Panc1 (cell line): ENCODE measurements around the gene CSKMT. TPM values are rescaled to one million over a fixed set of nuclear protein-coding genes. Genes with fewer than 3 reads are reported as not detected.

Experiments
- ATAC-seq: fragments of 200-7000 bp; cut with Tn5 transposase; 2 replicates; pipeline ENCODE4 v1.9.1; 2020; ENCODE audit warnings: mild to moderate bottlenecking, moderate library complexity
- BruUV-seq: library from RNA; stranded (reverse); fragments of 400-500 nt; replicated peaks from 2 replicates; lab custom pipeline; 2021; lab: Mats Ljungman, UMichigan
- CTCF ChIA-PET: fragments of 300-600 bp; sonication (Branson Sonifier 250); formaldehyde crosslinking; loops from one replicate; lab custom pipeline; 2022; ENCODE audit warnings: antibody characterized with exemption; lab: Charles Lee
- POLR2A ChIA-PET: fragments of 300-600 bp; sonication (Branson Sonifier 250); formaldehyde crosslinking; loops from one replicate; lab custom pipeline; 2022; ENCODE audit warnings: antibody characterized with exemption; lab: Charles Lee
- DNase-seq: peaks from one replicate; pipeline ENCODE4 v3.0.0-alpha.2; 2010; ENCODE audit warnings: low read depth, low spot score
- H3K27ac ChIP-seq: 2 replicates; pipeline ENCODE4 v1.5.1; 2011; ENCODE audit warnings: mild to moderate bottlenecking, low read length, inconsistent platforms
- H3K27me3 ChIP-seq: fragments of 200-500 bp; sonication (Bioruptor generic); 2 replicates; pipeline ENCODE4 v1.6.0; 2014; ENCODE audit warnings: low read length, inconsistent platforms; ENCODE audit not compliant: control insufficient read depth, insufficient read depth
- H3K36me3 ChIP-seq: fragments of 200-500 bp; sonication (Bioruptor generic); 2 replicates; pipeline ENCODE4 v1.5.1; 2014; ENCODE audit warnings: inconsistent platforms, mild to moderate bottlenecking, low read length, moderate library complexity; ENCODE audit not compliant: control insufficient read depth, insufficient read depth
- H3K4me1 ChIP-seq: 2 replicates; pipeline ENCODE4 v1.5.1; 2011; ENCODE audit warnings: inconsistent platforms, mild to moderate bottlenecking, low read length, moderate library complexity; ENCODE audit not compliant: control insufficient read depth, insufficient read depth
- H3K4me3 ChIP-seq, 2 experiments: 2 replicates each; pipeline ENCODE4 v1.5.1; 2011 to 2012; ENCODE audit warnings: low read depth in 2 of 2, low read length in 2 of 2, mild to moderate bottlenecking in 2 of 2, inconsistent platforms in 1 of 2, moderate library complexity in 1 of 2
- H3K9me3 ChIP-seq: fragments of 200-500 bp; sonication (Bioruptor generic); 2 replicates; pipeline ENCODE4 v1.5.1; 2014; ENCODE audit warnings: low read depth, mild to moderate bottlenecking, inconsistent platforms, low read length, moderate library complexity; ENCODE audit not compliant: control insufficient read depth, insufficient read depth
- POLR2AphosphoS5 ChIP-seq: IDR thresholded peaks from 2 replicates; pipeline ENCODE4 v1.6.1; 2012; ENCODE audit warnings: mild to moderate bottlenecking, low read depth, low read length, moderate library complexity
- REST ChIP-seq, 2 experiments: IDR thresholded peaks; 2 replicates each; pipeline ENCODE4 v1.6.1; 2011 to 2012; ENCODE audit warnings: low read depth in 2 of 2, control low read depth in 1 of 2, low read length in 1 of 2, mild to moderate bottlenecking in 1 of 2, moderate library complexity in 1 of 2; ENCODE audit not compliant: insufficient read depth in 1 of 2
- SIN3A ChIP-seq: IDR thresholded peaks from 2 replicates; pipeline ENCODE4 v1.6.1; 2012; ENCODE audit warnings: low read depth, mild to moderate bottlenecking, low read length, moderate library complexity, borderline replicate concordance; ENCODE audit not compliant: insufficient read depth
- TCF7L2 ChIP-seq: IDR thresholded peaks from 2 replicates; pipeline ENCODE4 v1.6.1; 2011; ENCODE audit warnings: mild to moderate bottlenecking, low read depth, low read length, inconsistent platforms
- in situ Hi-C: cut with HindIII; loops from 2 replicates; pipeline ENCODE4 v1.10.0; 2016; ENCODE audit warnings: low sequenced_read_pairs, low pct_unique_long_range_greater_than_20kb
- intact Hi-C: fragments of 100-400 bp; cut with micrococcal nuclease; formaldehyde crosslinking; loops from one replicate; pipeline ENCODE4 v1.10.0; 2022; ENCODE audit not compliant: unreplicated experiment
- total RNA-seq: library from RNA; stranded (reverse); gene quantifications from one replicate; pipeline ENCODE4 v1.2.1, GENCODE V29; 2021; ENCODE audit not compliant: unreplicated experiment
- TF ChIP-seq, protein P1 (sequence below): fragments of 450-650 bp; IDR thresholded peaks from 2 replicates; pipeline ENCODE4 v1.5.1; 2017; ENCODE audit warnings: mild to moderate bottlenecking

Gene CSKMT
- total RNA-seq, 1 experiment from 2014 or later = 36.9 TPM

DNA sequence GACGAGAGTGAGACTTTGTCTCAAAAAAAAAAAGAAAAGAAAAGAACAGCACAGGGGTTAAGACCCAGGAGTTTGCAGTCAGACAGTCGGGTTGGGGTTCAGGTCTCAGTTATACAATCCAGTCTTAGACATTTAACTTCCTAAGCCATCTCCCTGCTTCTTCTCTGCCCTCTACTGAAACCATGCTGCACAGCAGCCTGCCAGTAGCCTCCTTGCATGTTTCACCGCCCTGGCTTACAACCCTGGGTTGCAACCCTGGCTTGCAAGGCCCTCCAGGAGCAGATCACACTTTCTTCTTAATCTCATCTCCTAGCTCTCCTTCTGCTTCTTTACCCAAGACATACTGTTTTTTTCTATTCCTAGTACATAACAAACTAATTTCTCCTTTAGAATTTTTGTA lies 37.4 kb upstream of the CSKMT start:
- ATAC-seq (peak; percentile 41; the same call in 1 of the 2 replicates), DNase-seq (no peak)

GRCh38 chr11:62632492-62632891 lies 32.6 kb upstream of the CSKMT start:
- Histone ChIP-seq H3K4me3 (no peak overlapping the region), H3K27ac (no peak overlapping the region), H3K4me1 (no peaks in the 10 kb centered on the region), H3K36me3 (peaks cover 31% of the 10 kb centered on the region), H3K9me3 (no peaks in the 10 kb centered on the region), H3K27me3 (no peaks in the 10 kb centered on the region)
- POLR2A ChIA-PET = no interaction called here
- TF ChIP-seq, protein P1, sequence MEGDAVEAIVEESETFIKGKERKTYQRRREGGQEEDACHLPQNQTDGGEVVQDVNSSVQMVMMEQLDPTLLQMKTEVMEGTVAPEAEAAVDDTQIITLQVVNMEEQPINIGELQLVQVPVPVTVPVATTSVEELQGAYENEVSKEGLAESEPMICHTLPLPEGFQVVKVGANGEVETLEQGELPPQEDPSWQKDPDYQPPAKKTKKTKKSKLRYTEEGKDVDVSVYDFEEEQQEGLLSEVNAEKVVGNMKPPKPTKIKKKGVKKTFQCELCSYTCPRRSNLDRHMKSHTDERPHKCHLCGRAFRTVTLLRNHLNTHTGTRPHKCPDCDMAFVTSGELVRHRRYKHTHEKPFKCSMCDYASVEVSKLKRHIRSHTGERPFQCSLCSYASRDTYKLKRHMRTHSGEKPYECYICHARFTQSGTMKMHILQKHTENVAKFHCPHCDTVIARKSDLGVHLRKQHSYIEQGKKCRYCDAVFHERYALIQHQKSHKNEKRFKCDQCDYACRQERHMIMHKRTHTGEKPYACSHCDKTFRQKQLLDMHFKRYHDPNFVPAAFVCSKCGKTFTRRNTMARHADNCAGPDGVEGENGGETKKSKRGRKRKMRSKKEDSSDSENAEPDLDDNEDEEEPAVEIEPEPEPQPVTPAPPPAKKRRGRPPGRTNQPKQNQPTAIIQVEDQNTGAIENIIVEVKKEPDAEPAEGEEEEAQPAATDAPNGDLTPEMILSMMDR = no peak
- no peak for TF ChIP-seq REST (IDR thresholded peaks at IDR 0.05; ENCODE audit: insufficient read depth in 1 of 2, low read depth in 2 of 2, low read length in 1 of 2)
- no peak for TF ChIP-seq POLR2AphosphoS5
- no peak for TF ChIP-seq TCF7L2
- no peak for TF ChIP-seq SIN3A
- no peak for ATAC-seq
- DNase-seq = no peak
- intact Hi-C loops = no loop called here
- CTCF ChIA-PET = no interaction called here
- no TSS peak for BruUV-seq
- in situ Hi-C loops = no loop called here

More for the DNA sequence above, 37.4 kb upstream of the CSKMT start:
- in situ Hi-C loops = no loop called here
- TF ChIP-seq, protein P1 = no peak
- TF ChIP-seq TCF7L2 = no peak
- TF ChIP-seq REST (IDR thresholded peaks at IDR 0.05; ENCODE audit: insufficient read depth in 1 of 2, low read depth in 2 of 2, low read length in 1 of 2) = no peak
- no peak overlapping the region for H3K4me3 ChIP-seq
- no peaks in the 10 kb centered on the region for H3K9me3 ChIP-seq
- no TSS peak for BruUV-seq
- ChIA-PET POLR2A (no interaction called here), CTCF (no interaction called here)
- no peaks in the 10 kb centered on the region for H3K27me3 ChIP-seq
- peaks cover 25% of the 10 kb centered on the region for H3K36me3 ChIP-seq
- peaks cover under 1% of the 10 kb centered on the region; the same call in 1 of the 2 replicates for H3K4me1 ChIP-seq
- H3K27ac ChIP-seq = no peak overlapping the region
- intact Hi-C loops = no loop called here
